HUDEP-2 (cell line): ENCODE measurements around the gene TMEM161B.
"Not testable (repeated sequence)": the region's sequence is repeated elsewhere in the genome, so short reads cannot be mapped to it uniquely, and the experiment has no call there.

ENCODE experiments used
- DNase-seq, 76 experiments: peaks; one replicate each; lab custom pipeline; 2025; ENCODE audit not compliant: unreplicated experiment in 76 of 76; lab: John Stamatoyannopoulos, UW

Gene TMEM161B

DNA sequence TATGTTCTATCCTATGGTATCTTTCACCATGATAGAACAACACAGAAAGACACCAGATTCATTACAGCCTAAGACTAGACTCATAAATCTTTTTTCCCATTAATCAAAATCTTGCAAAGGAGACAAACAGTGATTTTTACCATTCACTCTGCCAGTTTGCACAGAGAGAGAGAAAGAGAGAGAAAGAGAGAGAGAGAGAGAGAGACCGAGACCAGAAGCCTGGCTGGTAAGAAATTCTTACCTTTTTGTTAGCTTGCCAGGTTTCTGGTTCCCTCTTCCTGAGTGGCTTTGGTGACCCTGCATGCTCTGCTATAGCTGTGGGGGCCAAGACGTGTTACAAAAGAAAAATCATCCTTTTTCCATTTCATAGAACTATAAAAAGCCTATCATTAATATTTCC is 18.6 kb downstream of the TMEM161B start:
- no peak for DNase-seq

DNA sequence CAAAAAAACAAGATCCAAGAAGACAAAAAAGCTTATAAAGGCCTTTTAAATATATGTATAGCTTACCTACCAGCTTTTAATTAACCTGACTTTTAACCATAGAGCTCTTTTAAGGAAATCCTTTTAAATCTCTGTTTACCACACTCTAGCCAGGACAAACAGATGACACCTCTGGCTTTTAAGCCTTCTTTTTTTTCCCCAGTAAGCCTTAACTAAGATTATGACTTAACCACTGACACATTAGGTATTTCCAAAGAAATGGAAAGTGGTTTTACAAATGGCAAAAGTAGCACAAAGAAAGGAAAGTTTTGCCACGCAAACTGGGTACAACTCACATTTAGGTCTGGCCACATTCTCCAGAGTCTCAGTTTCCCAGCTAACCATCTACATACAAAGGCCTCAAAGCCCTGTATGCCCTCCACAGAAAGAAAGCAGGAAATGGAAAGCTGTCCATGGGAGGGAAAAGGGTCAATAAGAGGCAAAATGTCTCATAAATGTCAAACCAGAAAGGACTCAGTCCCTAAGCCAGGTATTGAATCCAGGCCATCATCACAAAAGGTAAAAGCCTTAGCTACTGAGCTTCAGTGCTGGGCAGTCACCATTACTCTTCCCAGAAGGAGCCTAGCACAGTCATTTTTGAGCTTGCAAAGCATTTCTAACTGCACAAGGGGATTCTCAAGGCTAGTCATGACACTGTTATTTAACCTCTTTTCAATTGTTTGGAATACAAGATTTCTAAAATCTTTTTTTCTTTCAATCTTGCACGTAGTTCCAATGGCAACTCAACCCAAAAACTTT is 19.7 kb downstream of the TMEM161B start:
- no peak for DNase-seq

DNA sequence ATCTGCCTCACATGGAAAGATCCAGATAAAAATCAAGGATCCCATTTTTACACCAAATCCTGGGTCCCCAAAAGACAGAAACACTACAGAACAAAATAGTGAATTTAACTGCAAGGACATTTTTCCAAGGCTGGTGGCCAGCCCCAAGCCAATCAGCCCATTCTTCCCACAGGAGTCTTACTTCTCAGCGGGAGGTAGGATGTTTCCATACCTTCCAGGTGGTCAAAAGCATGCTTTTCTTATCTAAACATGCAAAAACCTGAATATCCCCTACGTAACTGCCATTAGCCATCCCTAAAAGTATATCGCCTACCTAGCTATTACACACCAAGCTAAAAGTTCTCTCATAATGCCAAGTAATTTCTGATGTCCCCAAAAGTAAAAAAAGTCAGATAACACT is 20.6 kb downstream of the TMEM161B start:
- DNase-seq: no peak

DNA sequence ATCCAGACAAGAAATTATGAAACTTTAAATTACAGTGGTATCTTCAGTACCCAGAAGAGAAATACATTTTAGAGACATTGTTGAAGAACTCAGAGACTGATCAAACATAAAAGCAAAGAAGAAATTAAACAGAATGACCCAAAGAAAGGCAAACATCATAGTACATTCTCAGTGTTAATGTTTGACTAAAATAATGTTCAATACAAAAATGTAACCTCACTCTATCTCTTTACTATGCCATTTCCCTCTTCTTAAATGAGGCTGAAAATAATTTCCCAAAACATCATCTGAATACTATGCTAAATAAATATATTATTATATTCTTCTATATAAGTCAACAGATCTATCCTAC is 22.8 kb downstream of the TMEM161B start:
- no peak for DNase-seq

DNA sequence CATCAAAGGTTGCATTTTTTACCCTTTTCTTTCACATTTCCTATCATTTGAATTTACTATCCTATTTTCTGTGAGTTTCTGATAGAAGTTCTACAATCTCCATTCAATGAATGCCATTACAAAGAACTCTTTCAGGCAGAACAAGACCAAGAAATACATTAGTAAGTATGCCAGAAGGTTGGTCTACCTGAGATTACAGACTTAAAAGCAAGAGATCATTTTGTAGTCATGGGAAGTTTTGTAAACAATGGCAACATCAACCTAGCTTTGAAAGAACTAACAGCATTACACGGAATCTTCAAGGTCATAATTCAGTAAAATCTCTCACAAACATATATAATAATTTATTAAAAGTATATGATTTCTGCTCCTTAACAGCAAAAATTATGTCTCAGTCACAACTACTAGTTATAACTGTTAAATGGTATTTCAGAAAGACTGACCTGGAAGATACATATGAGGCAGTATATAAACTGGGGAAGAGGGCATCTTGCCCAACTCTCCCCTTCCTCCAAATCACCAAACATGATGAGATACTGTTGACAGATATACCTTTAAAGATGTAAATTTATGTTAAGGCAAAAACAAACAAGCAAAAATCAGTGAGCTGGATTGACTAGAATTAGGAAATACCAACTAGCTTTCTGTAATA is 23.3 kb downstream of the TMEM161B start:
- DNase-seq: no peak

DNA sequence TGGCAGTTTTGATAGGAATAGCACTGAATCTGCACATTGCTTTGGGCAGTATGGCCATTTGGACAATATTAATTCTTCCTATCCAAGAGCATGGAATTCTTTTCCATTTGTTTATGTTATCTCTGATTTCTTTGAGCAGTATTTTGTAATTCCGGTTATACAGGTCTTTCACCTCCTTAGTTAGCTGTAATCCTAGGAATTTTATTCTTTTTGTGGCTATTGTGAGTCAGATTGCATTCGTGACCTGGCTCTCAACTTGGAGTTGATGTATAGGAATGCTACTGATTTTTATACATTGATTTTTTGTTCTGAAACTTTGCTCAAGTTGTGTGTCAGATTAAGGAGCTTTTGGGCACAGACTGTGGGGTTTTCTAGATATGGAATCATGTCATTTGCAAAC is 24.0 kb downstream of the TMEM161B start:
- DNase-seq: no peak

DNA sequence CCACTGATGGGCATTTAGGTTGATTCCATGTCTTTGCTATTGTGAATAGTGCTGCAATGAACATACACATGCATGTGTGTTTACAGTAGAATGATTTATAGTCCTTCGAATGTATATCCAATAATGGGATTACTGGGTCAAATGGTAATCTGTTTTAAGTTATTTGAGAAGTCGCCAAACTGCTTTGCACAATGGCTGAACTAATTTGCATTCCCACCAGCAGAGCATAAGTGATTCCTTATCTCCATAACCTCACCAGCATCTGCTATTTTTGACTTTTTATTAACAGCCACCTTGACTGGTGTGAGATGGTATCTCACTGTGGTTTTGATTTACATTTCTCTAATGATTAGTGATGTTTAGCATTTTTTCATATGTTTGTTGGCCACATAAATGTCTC is 25.2 kb downstream of the TMEM161B start:
- not testable (repeated sequence) for DNase-seq

DNA sequence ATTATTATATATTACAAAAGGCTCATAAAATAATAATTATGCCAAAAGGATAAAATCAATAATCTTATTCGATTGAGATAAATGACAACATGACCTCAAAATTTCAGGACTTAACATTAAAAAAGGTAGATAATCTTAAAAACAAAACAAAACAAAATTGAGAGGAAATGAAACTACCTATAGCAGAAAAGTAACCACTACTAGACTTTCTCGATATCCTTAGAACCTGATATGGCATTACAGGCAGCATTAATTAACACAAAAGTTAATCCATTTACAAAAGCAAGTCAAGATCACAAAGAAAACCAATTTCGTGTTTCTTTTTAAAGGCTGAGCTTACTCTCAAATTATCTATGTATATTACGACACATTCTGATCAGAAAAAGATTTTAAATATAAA is 29.9 kb downstream of the TMEM161B start:
- DNase-seq: no peak

DNA sequence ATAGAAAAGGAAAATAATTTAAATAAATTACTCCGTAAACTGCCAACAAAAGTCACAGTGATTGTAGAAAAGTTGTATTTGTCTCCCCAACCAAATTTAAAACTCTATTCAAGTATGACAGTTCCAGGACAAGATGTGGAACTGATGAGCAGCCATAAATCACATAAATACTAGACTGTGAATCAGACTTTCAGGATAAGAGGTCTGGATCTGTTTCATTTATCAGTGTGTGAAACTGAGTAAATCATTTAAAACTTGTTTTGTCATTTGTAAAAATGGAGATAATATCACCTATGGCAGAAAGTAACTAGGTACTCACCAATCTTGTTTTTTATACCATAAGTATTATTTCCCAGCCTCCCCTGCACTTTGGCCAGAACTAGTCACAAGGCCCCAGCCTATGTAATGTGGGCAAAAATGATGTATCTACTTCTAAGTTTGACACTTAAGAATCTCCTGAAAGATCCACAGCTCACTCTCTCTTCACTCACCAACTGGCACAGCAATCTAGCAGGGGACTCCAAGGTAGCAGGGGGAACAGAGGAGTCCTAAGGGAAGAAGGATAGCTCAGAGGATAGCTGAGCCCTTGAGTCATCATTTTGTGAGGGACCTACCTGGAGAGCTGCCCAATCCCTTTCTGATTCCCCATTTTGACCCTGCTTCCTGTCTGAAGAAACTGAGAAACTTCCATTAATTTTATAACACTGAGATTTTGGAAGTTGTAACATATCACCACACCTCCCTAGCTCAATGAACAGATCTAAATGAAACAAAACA is 31.6 kb downstream of the TMEM161B start:
- DNase-seq: no peak

DNA sequence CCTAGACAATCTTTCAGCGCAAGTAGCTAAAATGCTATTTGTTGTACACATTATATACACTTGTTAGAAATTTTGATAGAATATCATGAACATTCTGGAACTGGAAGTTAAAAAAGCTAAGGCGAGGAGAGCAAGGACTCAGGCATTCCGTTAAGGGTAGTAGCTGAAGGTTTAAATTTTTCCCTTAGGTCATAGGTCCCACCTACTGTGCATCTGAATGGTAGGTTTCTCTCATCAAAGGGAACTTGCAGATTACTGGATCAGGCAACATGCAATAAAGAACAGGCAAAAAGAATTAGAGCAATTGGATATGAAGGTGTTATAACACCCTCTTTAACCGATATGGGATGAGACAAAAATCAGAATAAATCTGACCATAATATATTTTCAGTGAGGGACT is 32.8 kb downstream of the TMEM161B start:
- DNase-seq: no peak

DNA sequence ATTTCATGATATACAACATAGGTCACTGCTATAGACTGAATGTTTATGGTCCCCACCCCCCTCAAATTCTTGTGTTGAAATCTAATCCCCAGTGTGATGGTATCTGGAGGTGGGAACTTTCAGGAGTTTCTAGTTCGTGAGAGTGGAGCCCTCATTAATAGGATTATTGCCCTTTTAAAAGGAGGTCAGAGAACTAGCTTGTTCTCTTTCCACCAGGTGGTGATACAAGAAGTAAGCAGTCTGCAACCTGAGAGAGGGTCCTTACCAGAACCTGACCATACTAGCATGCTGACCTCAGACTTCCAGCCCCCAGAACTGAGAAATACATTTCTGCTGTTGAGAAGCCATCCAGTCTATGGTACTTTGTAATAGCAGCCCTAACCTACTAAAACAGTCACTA is 33.3 kb downstream of the TMEM161B start:
- no peak for DNase-seq

DNA sequence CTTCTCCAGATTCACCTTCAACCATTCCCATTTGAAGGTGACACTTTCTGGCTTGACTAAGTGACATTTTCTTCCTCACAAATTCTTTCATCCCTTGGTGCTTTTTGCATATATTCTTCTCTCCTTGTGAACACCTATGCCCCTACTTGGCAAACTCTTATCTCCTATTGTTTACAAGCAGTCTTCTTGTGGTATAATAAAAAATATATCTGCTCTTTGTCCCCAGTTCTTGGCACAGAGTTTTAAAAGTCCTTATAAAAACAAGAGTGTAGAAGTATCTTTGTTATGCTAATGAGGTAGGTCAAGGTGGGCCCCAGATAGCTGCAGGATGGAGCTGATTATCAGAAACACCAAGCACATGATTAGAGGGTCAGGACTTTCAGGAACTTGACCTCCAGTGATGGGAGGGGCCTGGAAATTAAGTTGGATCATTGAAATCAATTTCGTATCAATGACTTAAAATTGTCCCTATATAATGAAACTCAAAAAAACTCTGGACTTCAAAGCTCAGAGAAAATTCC is 38.0 kb downstream of the TMEM161B start:
- no peak for DNase-seq

DNA sequence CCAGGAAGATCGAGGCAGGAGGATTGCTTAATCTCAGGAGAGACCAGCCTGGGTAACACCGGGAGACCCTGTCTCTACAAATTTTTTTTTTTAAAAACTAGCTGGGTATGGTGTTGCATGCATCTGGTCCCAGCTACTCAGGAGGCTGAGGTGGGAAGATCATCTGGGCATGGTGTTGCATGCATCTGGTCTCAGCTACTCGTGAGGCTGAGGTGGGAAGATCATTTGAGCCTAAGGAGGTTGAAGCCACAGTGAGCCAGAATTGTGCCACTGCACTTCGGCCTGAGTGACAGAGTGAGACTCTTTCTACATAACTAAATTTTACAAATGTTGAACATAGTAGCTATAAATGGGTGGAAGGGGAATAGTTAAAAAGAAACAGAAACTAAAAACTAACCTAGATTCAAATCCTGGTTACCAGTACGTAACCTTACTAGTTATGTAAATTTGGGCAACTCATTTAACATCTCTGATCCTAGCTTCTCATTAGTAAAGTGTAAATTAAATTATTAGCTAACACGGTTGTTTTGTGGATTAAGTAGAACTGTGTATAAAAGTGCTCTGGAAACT is 41.7 kb downstream of the TMEM161B start:
- DNase-seq: no peak

DNA sequence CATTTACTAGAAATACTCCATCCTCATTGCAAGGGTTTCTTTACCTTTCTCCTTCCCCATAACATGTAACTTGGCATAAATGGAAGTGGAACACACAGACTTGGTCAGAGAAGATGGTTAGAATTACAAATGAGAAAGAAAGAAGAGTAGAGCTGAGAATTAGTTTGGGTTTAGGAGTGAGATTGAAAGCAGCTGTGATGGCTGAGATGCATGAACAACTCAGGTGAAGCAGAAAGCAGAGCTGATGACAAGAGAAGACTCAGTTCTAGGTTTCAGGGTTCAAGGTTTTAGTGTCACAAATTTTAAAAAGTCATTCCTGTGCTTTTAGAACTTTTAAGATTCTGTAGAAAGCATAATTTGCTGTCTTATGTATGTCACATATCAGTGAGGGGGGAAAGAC is 54.0 kb downstream of the TMEM161B start:
- DNase-seq: no peak

DNA sequence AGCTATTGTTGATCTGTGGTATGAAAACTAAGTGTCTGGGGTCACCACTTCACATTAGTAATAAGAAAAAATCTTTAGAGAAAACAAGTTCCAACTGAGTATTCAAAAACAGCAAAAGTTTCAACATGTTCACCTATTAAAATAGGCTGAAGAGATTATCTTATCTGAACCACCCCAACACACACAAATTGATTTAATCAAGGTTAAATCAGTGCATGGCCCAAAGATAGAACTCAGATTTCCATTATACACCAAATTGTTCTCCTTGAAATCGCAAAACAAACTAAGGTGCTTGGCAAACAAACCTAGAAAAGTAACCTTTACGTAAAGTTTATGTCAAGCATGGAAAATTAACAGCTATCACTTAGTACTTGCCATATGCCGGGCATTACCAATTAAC is 61.1 kb downstream of the TMEM161B start:
- DNase-seq: no peak

DNA sequence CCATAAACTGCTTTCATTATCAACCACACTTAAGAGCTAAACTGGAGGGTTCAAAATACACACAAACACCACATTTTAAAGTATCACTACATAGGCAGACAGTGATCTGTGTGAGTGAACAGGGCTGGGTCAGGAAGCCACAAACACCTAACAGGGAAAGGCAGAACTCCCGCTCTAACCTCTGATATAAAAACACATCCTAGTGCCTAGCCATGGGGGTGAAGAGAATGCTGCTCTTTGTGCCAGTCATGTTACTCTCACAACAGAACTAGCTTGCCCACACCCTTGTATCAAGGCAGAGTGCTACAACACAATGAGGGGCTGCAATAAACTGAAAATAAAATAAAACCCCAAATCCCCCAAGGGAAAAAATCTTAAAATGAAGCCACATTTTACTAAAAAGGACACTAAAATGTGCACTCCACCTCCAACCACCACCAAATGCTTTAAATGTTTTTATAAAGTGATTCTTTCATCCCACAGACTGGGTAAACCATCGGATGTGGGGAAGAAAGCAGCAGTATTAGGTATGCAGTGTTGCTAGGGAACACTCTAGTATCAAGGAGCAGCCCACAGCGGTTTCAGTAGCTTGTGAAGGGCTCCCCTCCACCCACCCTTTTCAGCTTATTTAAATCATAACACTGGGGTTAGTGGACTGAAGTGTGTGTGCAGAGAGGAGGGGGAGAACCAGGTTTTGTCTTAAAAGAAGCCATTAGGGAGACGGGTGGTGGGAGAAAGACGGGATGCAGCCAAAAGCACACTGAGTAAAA is 64.5 kb downstream of the TMEM161B start:
- DNase-seq: peak in 1 of 76 experiments; percentile 3

DNA sequence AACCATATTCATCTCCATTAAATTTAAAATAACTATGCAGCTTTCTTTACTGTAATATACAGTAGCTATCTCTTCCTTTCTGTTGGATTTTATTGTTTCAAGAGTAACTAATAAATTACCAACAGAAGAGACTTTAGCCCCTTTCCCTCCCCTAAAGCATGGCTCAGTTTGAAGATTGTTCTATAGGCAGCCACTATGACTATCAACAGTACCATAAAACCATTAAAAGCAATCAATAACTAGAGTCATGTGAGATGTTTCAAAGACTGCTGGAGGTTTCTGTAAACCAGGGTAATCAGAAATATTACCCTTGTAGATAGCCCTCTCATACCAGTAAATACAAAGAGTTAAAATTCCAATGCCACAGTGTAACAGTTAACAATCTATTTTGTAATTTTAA is 73.0 kb downstream of the TMEM161B start:
- no peak for DNase-seq

DNA sequence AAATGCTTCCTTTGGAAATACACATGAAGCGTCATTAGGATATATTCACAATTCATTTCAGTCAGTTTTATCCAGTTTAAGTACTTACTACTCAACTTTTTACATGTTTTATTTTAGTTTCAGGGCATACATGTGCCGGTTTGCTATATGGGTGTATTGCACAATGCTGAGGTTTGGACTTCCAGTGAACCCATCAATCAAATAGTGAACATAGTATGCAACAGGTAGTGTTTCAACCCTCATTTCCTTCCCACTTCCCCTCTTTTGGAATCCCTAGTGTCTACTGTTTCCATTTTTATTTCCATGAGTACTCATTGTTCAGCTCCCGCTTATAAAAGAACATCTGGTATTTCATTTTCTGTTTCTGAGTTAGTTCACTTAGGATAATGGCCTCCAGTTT is 74.7 kb downstream of the TMEM161B start:
- DNase-seq: no peak

DNA sequence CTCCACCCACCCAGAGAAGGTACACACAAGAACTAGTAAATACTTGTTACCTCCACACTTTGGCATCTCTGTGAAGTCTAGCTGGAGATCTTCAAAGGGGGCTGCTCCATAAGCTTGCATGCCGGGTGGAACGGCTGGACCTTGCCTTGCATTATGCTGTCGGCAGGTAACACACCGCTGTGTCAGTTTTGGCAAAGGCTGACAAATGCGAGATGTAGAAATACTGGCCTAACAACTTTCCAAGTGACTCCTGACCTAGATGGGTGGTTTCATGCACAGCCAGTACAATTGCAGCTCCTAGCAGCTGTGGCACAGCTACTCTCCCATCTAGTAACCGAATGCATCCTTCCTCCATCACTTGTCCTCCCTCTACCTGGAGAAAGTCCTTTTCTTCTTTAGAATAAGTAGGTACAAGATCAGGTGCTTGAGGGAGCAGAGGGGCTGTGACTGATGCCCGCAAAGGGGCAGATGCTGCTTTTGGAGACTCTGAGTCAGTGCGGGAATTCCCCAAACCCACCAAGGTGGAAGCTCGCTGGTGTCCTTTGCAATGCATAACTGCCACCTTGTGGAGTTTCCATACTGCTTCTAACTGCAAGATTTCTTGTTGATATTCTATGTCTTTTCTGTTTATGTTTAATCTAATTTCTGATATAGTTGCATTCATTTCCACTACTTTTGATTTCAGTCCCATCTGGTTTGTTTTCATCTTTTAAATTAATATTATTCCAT is 78.4 kb downstream of the TMEM161B start:
- no peak for DNase-seq

DNA sequence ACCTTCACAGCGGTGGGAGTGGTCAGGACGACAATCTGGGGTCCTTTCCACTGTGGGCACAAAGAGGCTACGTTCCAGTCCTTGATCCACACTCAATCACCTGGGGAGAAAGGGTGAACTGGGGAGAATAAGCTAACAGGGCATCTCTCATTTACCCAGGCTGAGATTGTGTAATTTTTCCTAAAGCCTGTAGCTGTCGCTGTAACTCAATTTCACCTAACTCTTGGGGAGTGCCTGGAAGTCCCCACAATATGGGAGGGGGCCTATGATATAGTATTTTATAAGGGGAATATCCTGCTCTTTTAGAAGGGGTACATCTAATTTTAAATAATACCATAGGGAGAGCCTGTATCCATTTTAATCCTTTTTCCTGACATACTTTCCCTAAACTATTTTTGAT is 79.2 kb downstream of the TMEM161B start:
- not testable (repeated sequence) for DNase-seq
